Gastrocnemius medialis (tissue), 4 donors: Measurements from ENCODE around the gene BMP2K. TPM values are rescaled to one million over a fixed set of nuclear protein-coding genes. Genes with fewer than 3 reads are reported as not detected.

Experiments used
- ATAC-seq, 2 donors: fragments of 150-250 bp; one replicate each; pipeline ENCODE4 v1.9.1; 2016
- DNase-seq, 2 donors: peaks; one replicate each; pipeline ENCODE4 v3.0.0-alpha.2; 2019
- H3K27ac ChIP-seq, 4 donors: fragments of 200-600 bp; sonication (generic); 1 replicate in 1 of 4; 2 replicates in 3 of 4; pipeline ENCODE4 v1.5.1; 2016 to 2018; ENCODE audit warnings: mild to moderate bottlenecking in 2 of 4, moderate library complexity in 1 of 4
- H3K27me3 ChIP-seq, 3 donors: fragments of 200-600 bp; sonication (generic) in 2 of 3; 1 replicate in 1 of 3; 2 replicates in 2 of 3; pipeline versions ENCODE4 v1.5.1 to v1.6.0; 2016 to 2019; ENCODE audit warnings: mild to moderate bottlenecking in 1 of 3, moderate library complexity in 1 of 3
- H3K36me3 ChIP-seq, 2 donors: fragments of 200-600 bp; sonication (generic) in 1 of 2; one replicate each; pipeline ENCODE4 v1.5.1; 2017 to 2018
- H3K4me1 ChIP-seq, 2 donors: fragments of 200-600 bp; sonication (generic) in 1 of 2; one replicate each; pipeline ENCODE4 v1.5.1; 2016 to 2017; ENCODE audit warnings: mild to moderate bottlenecking in 2 of 2
- H3K4me3 ChIP-seq, 4 donors: fragments of 200-600 bp; sonication (generic) in 3 of 4; 1 replicate in 1 of 4; 2 replicates in 3 of 4; pipeline ENCODE4 v1.5.1; 2016 to 2019; ENCODE audit warnings: mild to moderate bottlenecking in 2 of 4
- H3K9me3 ChIP-seq, 3 donors: fragments of 200-600 bp; sonication (generic) in 2 of 3; 1 replicate in 1 of 3; 2 replicates in 2 of 3; pipeline ENCODE4 v1.5.1; 2016 to 2019
- CTCF ChIP-seq, 5 experiments: fragments of 450-650 bp in 3 of 5; fragments of 200-600 bp in 2 of 5; sonication (generic) in 2 of 5; IDR thresholded peaks in 4 of 5; conservative IDR thresholded peaks in 1 of 5; 1 replicate in 4 of 5; 2 replicates in 1 of 5; pipeline ENCODE4 v1.5.1; 2016 to 2019; ENCODE audit warnings: antibody characterized with exemption in 5 of 5, mild to moderate bottlenecking in 3 of 5, moderate library complexity in 3 of 5
- POLR2A ChIP-seq, 2 donors: fragments of 450-650 bp; IDR thresholded peaks; one replicate each; pipeline ENCODE4 v1.6.1; 2017; ENCODE audit warnings: antibody characterized with exemption in 2 of 2, mild to moderate bottlenecking in 2 of 2, moderate library complexity in 2 of 2
- in situ Hi-C, 4 donors: fragments of 200-750 bp; cut with MboI; loops; one replicate each; pipeline versions ENCODE4 v1.15.0 to v1.8.0; 2017; ENCODE audit warnings: low sequenced_read_pairs in 4 of 4
- intact Hi-C: fragments of 100-400 bp; cut with DNase I; formaldehyde crosslinking; loops from one replicate; pipeline ENCODE4 v1.15.1; 2023; ENCODE audit warnings: low total_unique reads
- total RNA-seq, 4 donors: library from RNA; depleted of rRNA; stranded (reverse); fragments of >200 nt; gene quantifications; one replicate each; pipeline versions ENCODE4 v1.1.0 to v1.2.3, GENCODE V29; 2016

Gene BMP2K
- total RNA-seq, 4 donors from 2014 or later, result 16.6 to 20.4 (median 17.2) TPM

GRCh38 chr4:78748381-78748780 is 27.8 kb upstream of the BMP2K start:
- Histone ChIP-seq H3K36me3 (no peaks in the 10 kb centered on the region), H3K4me3 (no peak overlapping the region), H3K27me3 (no peaks in the 10 kb centered on the region), H3K9me3 (no peaks in the 10 kb centered on the region), H3K27ac (no peak overlapping the region), H3K4me1 (peaks cover 7 to 14% of the 10 kb centered on the region in 2 donors)
- TF ChIP-seq POLR2A (IDR thresholded peaks at IDR 0.05), result no peak
- no peak for TF ChIP-seq CTCF (IDR thresholded peaks at IDR 0.05 in 4 of 5, conservative IDR thresholded peaks at IDR 0.05 in 1 of 5)
- ATAC-seq, result no peak
- in situ Hi-C loops, result no loop called here
- DNase-seq, result no peak
- intact Hi-C loops, result no loop called here

GRCh38 chr4:78749258-78749971 is 26.7 kb upstream of the BMP2K start:
- ATAC-seq (no peak), DNase-seq (no peak)
- Histone ChIP-seq H3K9me3 (no peaks in the 10 kb centered on the region), H3K4me1 (peaks cover 7 to 14% of the 10 kb centered on the region in 2 donors), H3K4me3 (no peak overlapping the region), H3K27ac (no peak overlapping the region), H3K36me3 (no peaks in the 10 kb centered on the region), H3K27me3 (no peaks in the 10 kb centered on the region)
- TF ChIP-seq CTCF (IDR thresholded peaks at IDR 0.05 in 4 of 5, conservative IDR thresholded peaks at IDR 0.05 in 1 of 5), result no peak
- no peak for TF ChIP-seq POLR2A (IDR thresholded peaks at IDR 0.05)
- in situ Hi-C loops, result no loop called here
- intact Hi-C loops, result no loop called here

- DNase-seq, result no peak
- TF ChIP-seq CTCF (IDR thresholded peaks at IDR 0.05 in 4 of 5, conservative IDR thresholded peaks at IDR 0.05 in 1 of 5), result no peak
- no peak for TF ChIP-seq POLR2A (IDR thresholded peaks at IDR 0.05)
- Histone ChIP-seq H3K4me1 (peaks cover 7 to 14% of the 10 kb centered on the region in 2 donors), H3K36me3 (no peaks in the 10 kb centered on the region), H3K27me3 (no peaks in the 10 kb centered on the region), H3K27ac (no peak overlapping the region), H3K4me3 (no peak overlapping the region), H3K9me3 (no peaks in the 10 kb centered on the region)
- intact Hi-C loops, result no loop called here
- in situ Hi-C loops, result no loop called here
- no peak for ATAC-seq
These were observed 26.0 kb upstream of the BMP2K start for GRCh38 chr4:78749972-78750727.

DNA sequence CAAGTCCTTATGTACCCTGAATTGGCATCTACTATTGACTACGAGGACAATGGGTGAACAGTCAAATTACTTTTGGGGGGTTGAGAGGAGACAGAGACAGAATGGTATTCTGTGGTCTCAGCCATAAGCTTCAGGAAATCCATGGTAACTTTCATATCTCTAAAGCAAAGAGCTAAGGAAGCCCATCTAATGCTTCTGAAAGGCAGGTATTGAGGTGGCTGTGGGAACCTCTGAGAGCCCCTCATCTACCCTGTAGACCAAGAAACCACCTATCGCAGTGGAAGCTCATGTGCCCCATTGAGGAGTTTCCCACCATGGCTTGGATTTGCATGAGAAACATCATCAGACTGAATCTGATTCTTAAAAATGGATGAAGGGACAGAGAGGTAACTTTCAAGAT is 23.1 kb upstream of the BMP2K start:
- ATAC-seq (no peak), DNase-seq (no peak)
- H3K27me3 ChIP-seq, result no peaks in the 10 kb centered on the region
- in situ Hi-C loops (no loop called here), intact Hi-C loops (no loop called here)
- TF ChIP-seq CTCF (IDR thresholded peaks at IDR 0.05 in 4 of 5, conservative IDR thresholded peaks at IDR 0.05 in 1 of 5) (no peak), POLR2A (IDR thresholded peaks at IDR 0.05) (no peak)
- no peaks in the 10 kb centered on the region for H3K9me3 ChIP-seq
- H3K4me3 ChIP-seq, result no peak overlapping the region
- H3K36me3 ChIP-seq, result no peaks in the 10 kb centered on the region
- H3K27ac ChIP-seq, result no peak overlapping the region
- peaks cover 7 to 14% of the 10 kb centered on the region in 2 donors for H3K4me1 ChIP-seq
